Measurements from ENCODE around the gene ATG10.

ATG10 gene

GRCh38 chr5:82197550-82197949 is 225.7 kb downstream of the ATG10 start:
- no peak for DNase-seq (ENCODE audit: low spot score)
- H3K36me3 ChIP-seq (ENCODE audit: low read depth): no peaks in the 10 kb centered on the region
- TF ChIP-seq CTCF (IDR thresholded peaks at IDR 0.05; ENCODE audit: poor library complexity, severe bottlenecking): no peak
- no peaks in the 10 kb centered on the region for H3K9me3 ChIP-seq (ENCODE audit: severe bottlenecking)
- H3K4me1 ChIP-seq (ENCODE audit: insufficient read depth, poor library complexity, severe bottlenecking): no peaks in the 10 kb centered on the region
- H3K4me3 ChIP-seq (ENCODE audit: severe bottlenecking): no peak overlapping the region
- H3K27ac ChIP-seq (ENCODE audit: poor library complexity, severe bottlenecking): no peak overlapping the region
- no peak for ATAC-seq (ENCODE audit: low read depth)
- H3K27me3 ChIP-seq (ENCODE audit: insufficient read depth, poor library complexity, severe bottlenecking): no peaks in the 10 kb centered on the region

- no peaks in the 10 kb centered on the region for H3K27me3 ChIP-seq (ENCODE audit: insufficient read depth, poor library complexity, severe bottlenecking)
Observed at GRCh38 chr5:82204567-82204966, 232.7 kb downstream of the ATG10 start.

GRCh38 chr5:82205005-82205404 is 233.2 kb downstream of the ATG10 start:
- H3K4me1 ChIP-seq (ENCODE audit: insufficient read depth, poor library complexity, severe bottlenecking): no peaks in the 10 kb centered on the region
- no peaks in the 10 kb centered on the region for H3K9me3 ChIP-seq (ENCODE audit: severe bottlenecking)
- DNase-seq (ENCODE audit: low spot score) (no peak), ATAC-seq (ENCODE audit: low read depth) (no peak)
- no peak overlapping the region for H3K4me3 ChIP-seq (ENCODE audit: severe bottlenecking)
- H3K27me3 ChIP-seq (ENCODE audit: insufficient read depth, poor library complexity, severe bottlenecking): no peaks in the 10 kb centered on the region
- no peak for TF ChIP-seq CTCF (IDR thresholded peaks at IDR 0.05; ENCODE audit: poor library complexity, severe bottlenecking)
- H3K36me3 ChIP-seq (ENCODE audit: low read depth): no peaks in the 10 kb centered on the region
- no peak overlapping the region for H3K27ac ChIP-seq (ENCODE audit: poor library complexity, severe bottlenecking)

More at GRCh38 chr5:82204567-82204966, 232.7 kb downstream of the ATG10 start:
- no peaks in the 10 kb centered on the region for H3K4me1 ChIP-seq (ENCODE audit: insufficient read depth, poor library complexity, severe bottlenecking)
- no peak overlapping the region for H3K4me3 ChIP-seq (ENCODE audit: severe bottlenecking)
- no peak for TF ChIP-seq CTCF (IDR thresholded peaks at IDR 0.05; ENCODE audit: poor library complexity, severe bottlenecking)
- no peaks in the 10 kb centered on the region for H3K36me3 ChIP-seq (ENCODE audit: low read depth)
- no peaks in the 10 kb centered on the region for H3K9me3 ChIP-seq (ENCODE audit: severe bottlenecking)
- no peak for ATAC-seq (ENCODE audit: low read depth)
- H3K27ac ChIP-seq (ENCODE audit: poor library complexity, severe bottlenecking): no peak overlapping the region
- no peak for DNase-seq (ENCODE audit: low spot score)

GRCh38 chr5:82208371-82208770 is 236.5 kb downstream of the ATG10 start:
- Histone ChIP-seq H3K27ac (ENCODE audit: poor library complexity, severe bottlenecking) (no peak overlapping the region), H3K27me3 (ENCODE audit: insufficient read depth, poor library complexity, severe bottlenecking) (no peaks in the 10 kb centered on the region), H3K4me1 (ENCODE audit: insufficient read depth, poor library complexity, severe bottlenecking) (no peaks in the 10 kb centered on the region), H3K36me3 (ENCODE audit: low read depth) (no peaks in the 10 kb centered on the region), H3K9me3 (ENCODE audit: severe bottlenecking) (no peaks in the 10 kb centered on the region), H3K4me3 (ENCODE audit: severe bottlenecking) (no peak overlapping the region)
- ATAC-seq (ENCODE audit: low read depth) (no peak), DNase-seq (ENCODE audit: low spot score) (no peak)
- no peak for TF ChIP-seq CTCF (IDR thresholded peaks at IDR 0.05; ENCODE audit: poor library complexity, severe bottlenecking)

- ATAC-seq (ENCODE audit: low read depth) (no peak), DNase-seq (ENCODE audit: low spot score) (no peak)
- H3K27me3 ChIP-seq (ENCODE audit: insufficient read depth, poor library complexity, severe bottlenecking): no peaks in the 10 kb centered on the region
- H3K4me1 ChIP-seq (ENCODE audit: insufficient read depth, poor library complexity, severe bottlenecking): no peaks in the 10 kb centered on the region
- TF ChIP-seq CTCF (IDR thresholded peaks at IDR 0.05; ENCODE audit: poor library complexity, severe bottlenecking): no peak
- H3K27ac ChIP-seq (ENCODE audit: poor library complexity, severe bottlenecking): no peak overlapping the region
- H3K9me3 ChIP-seq (ENCODE audit: severe bottlenecking): no peaks in the 10 kb centered on the region
- no peaks in the 10 kb centered on the region for H3K36me3 ChIP-seq (ENCODE audit: low read depth)
- H3K4me3 ChIP-seq (ENCODE audit: severe bottlenecking): no peak overlapping the region
Observed at GRCh38 chr5:82211855-82212572, 240.2 kb downstream of the ATG10 start.

Data from RWPE2 (cell line).